Pons (tissue), 1 donor: ENCODE data around the gene DPM1.

Experiments used
- DNase-seq: peaks from one replicate; pipeline ENCODE4 v3.0.0-alpha.2; 2016; ENCODE audit warnings: low spot score

DPM1 gene

DNA sequence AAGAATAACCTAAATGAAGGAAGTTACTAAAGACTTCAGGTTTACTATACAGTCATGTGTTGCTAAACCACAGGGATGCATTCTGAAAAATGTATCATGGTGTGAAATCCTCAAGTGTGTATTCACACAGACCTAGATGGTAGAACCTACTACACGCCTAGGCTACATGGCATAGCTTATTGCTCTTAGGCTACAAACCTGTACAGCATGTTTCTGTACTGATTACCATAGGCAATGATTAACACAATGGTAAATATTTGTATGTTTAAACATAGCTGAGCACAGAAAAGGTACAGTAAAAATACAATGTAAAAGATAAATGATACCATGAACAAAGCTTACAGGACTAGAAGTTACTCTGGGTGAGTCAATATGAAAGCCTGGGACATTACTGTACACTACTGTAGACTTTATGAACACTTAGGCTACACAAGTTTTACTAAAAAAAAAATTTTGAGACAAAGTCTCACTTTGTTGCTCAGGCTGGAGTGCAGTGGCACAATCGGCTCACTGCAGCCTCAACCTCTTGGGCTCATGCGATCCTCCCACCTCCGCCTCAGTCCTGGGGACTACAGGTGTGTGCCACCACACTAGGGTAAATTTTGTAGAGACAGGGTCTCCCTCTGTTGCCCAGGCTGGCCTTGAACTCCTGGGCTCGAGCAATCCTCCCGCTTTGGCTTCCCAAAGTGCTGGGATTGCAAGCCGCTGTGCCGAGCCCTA lies 63.1 kb downstream of the DPM1 start:
- no peak for DNase-seq

DNA sequence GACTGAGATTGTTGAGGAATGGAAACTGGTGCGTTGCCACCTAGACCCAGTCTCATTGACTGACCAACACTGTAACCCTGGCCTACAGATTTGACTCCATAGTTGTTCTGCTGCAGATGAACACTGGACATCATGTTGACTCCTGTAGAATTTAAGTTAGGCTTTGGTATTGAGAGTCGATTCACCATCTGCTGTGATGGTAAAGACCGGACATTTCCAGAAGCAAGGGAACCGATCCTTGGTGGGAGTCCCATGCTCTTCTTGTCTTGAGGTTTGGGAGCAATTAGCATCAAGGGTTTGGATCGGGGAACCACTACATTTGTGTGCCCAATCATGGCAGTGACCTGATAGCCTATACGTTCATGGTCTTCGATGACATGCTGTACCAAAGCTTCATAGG lies 64.7 kb downstream of the DPM1 start:
- no peak for DNase-seq

DNA sequence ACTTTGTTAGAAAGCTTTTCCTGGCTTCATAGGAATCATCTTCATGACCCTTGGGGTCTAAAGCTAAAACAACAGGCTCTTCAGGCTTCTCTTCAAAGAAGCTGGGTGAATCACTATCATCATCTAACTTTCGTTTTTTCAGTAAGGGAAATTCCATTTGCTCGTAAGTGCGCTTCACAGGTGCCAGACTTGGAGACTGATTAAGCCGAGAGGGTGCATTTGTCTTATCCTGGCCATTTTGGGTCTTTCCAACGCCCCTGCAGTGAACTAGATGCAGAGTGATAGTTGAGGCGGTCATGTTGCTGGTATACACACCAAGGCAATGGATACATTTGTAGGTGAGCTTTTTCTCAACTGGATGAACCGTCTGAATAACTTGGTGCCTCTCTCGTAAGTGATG lies 65.9 kb downstream of the DPM1 start:
- DNase-seq: no peak

DNA sequence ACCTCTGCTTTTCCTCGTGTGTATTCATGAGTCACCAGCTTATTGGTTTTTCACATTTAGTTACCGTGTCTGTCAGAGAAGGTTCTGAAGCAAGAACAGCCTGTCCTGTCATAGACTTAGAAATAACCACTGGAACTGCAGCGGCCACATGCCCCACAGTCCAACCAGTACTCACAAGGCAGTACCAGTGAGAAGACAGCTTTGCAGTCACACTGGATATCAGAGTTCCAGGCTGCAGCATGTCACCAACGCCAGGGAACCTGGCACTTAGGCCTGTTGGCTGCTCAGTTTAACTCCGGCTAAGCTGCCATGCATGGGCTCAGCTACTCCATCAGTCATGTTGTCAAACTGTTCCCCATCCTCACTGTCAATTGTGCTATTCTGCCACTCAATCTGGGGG lies 67.2 kb downstream of the DPM1 start:
- no peak for DNase-seq

DNA sequence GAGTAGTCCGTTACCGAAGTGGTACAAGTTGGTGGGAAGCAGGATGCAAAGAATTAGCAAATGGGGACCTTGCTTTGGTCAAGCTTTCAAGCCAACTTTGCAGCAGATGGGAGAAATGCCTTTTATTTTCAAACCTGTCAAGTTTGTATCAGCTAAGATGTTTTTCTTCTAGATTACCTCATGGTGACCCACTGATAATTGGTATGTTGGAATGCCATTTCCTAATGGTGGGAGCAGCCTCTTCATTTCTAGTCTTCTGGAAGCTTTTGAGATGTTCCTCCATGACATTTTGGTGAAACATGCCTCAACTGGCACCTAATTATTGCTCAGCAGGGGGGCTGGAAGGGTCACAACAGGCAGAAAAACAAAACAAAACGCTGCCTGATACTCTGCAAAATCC lies 70.8 kb downstream of the DPM1 start:
- DNase-seq: no peak

DNA sequence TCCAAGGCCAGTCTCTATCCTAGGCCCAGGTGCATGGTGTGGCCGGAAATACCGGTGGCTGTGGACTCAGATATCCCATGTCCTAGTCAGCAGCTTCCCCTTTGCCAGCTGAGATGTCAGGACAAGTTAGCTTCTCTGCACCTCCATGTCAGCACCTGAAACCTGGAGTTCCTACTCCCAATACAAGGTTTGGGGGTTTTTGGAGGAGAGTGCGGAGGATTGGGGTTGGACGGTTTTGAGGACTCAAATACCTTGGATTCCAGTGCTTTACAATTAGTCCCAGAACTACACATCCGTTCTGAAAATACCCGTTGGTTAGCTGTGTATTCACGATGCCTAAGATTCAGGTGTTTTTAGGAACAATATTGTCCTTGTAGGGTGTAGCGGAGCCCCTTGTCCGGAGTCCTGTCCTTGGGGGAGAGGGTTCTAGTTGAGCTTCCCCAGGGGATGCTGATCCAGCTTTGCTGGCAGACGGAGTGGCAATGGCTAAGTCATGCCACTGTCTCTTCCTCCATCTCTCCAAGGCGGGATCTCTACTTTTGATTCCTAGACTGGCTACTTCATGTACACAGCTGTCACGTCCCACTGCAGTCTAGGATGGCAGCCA lies 72.0 kb downstream of the DPM1 start:
- DNase-seq: no peak

GRCh38 chr20:50885781-50886180 lies 72.6 kb downstream of the DPM1 start:
- DNase-seq: no peak

GRCh38 chr20:50885068-50885467 lies 73.3 kb downstream of the DPM1 start:
- no peak for DNase-seq
